ENCODE data around the gene MAGI2. TPM values are rescaled to one million over a fixed set of nuclear protein-coding genes. Genes with fewer than 3 reads are reported as not detected.

The MAGI2 gene
- total and polyA plus RNA-seq, 2 of the 13 experiments (the other 11 are each of a cell fraction or from before 2014, with no cell fraction given) = 1.5 to 3.8 TPM

- TF ChIP-seq AGO1 (IDR thresholded peaks at IDR 0.05; ENCODE audit: low read depth, low read length, poor library complexity, severe bottlenecking) = no peak
- TF ChIP-seq TEF (CRISPR knock-in tag; IDR thresholded peaks at IDR 0.05) = no peak
- no peak for TF ChIP-seq ZNF839 (CRISPR knock-in tag; IDR thresholded peaks at IDR 0.05; ENCODE audit: borderline replicate concordance)
- no peak for TF ChIP-seq ZC3H4 (CRISPR knock-in tag; IDR thresholded peaks at IDR 0.05; ENCODE audit: borderline replicate concordance)
- no peak for TF ChIP-seq NFAT5 (CRISPR knock-in tag; IDR thresholded peaks at IDR 0.05)
- no peak for TF ChIP-seq ZNF615 (CRISPR knock-in tag; IDR thresholded peaks at IDR 0.05; ENCODE audit: borderline replicate concordance)
- no peak for TF ChIP-seq ZNF749 (CRISPR knock-in tag; IDR thresholded peaks at IDR 0.05; ENCODE audit: borderline replicate concordance)
- TF ChIP-seq ZNF33B (CRISPR knock-in tag; IDR thresholded peaks at IDR 0.05) = no peak
- TF ChIP-seq ZNF484 (CRISPR knock-in tag; IDR thresholded peaks at IDR 0.05; ENCODE audit: borderline replicate concordance, low read depth) = no peak
- TF ChIP-seq KAT7 (CRISPR knock-in tag; IDR thresholded peaks at IDR 0.05; ENCODE audit: borderline replicate concordance) = no peak
- no peak for TF ChIP-seq MATR3 (CRISPR knock-in tag; IDR thresholded peaks at IDR 0.05)
- no peak for TF ChIP-seq ZNF382 (CRISPR knock-in tag; IDR thresholded peaks at IDR 0.05; ENCODE audit: borderline replicate concordance)
- TF ChIP-seq ADNP (CRISPR knock-in tag; IDR thresholded peaks at IDR 0.05) = no peak
- TF ChIP-seq ZNF850 (CRISPR knock-in tag; conservative IDR thresholded peaks at IDR 0.05) = no peak
- no peak for TF ChIP-seq BRD4 (CRISPR knock-in tag; IDR thresholded peaks at IDR 0.05)
- 13% methylated on average over 2 of the region's 2 CpGs for WGBS (ENCODE audit: low lambda C conversion rate)
- H3K9ac ChIP-seq (ENCODE audit: insufficient read depth, low read depth, low read length) = no peak overlapping the region
- no peaks in the 10 kb centered on the region for H3K4me1 ChIP-seq (ENCODE audit: insufficient read depth, low read length)
- ChIA-PET POLR2A (no interaction called here), CTCF (ENCODE audit: low intra/inter-chr PET ratio, low total read pairs) (no interaction called here)
- no peaks in the 10 kb centered on the region for H3K27me3 ChIP-seq (ENCODE audit: control insufficient read depth in 1 of 2, insufficient read depth in 2 of 2, low read length in 2 of 2)
- H3K9me3 ChIP-seq (ENCODE audit: low read length) = no peaks in the 10 kb centered on the region
- in situ Hi-C loops (cut with HindIII; ENCODE audit: extremely low pct_ligation_motif_present, low pct_unique_long_range_greater_than_20kb) (no loop called here), intact Hi-C loops (cut with micrococcal nuclease; ENCODE audit: unreplicated experiment) (no loop called here)
- no TSS peak for BruUV-seq (replicated peaks)
- no peak overlapping the region for H3K27ac ChIP-seq (ENCODE audit: extremely low read length, insufficient read depth, low read length)
- ATAC-seq (no peak), FAIRE-seq (no peak), DNase-seq (ENCODE audit: low spot score) (no peak)
- no peaks in the 10 kb centered on the region for H3K79me2 ChIP-seq (ENCODE audit: insufficient read depth, low read length)
- no peaks in the 10 kb centered on the region for H4K20me1 ChIP-seq (ENCODE audit: insufficient read depth, low read length)
- no peak overlapping the region for H2AFZ ChIP-seq (ENCODE audit: low read length)
- no peaks in the 10 kb centered on the region for H3K36me3 ChIP-seq (replicated peaks in 1 of 2; ENCODE audit: control insufficient read depth in 1 of 2, insufficient read depth in 2 of 2, low read length in 2 of 2)
- no peak overlapping the region for H3K4me2 ChIP-seq (ENCODE audit: low read depth, low read length)
- no peak overlapping the region for H3K4me3 ChIP-seq (replicated peaks in 1 of 3; ENCODE audit: insufficient read depth in 1 of 3, low read depth in 2 of 3, low read length in 3 of 3)
These were observed 1173.2 kb downstream of the MAGI2 start for GRCh38 chr7:78280276-78280675.
